Activated CD8-positive, alpha-beta memory T cell treated with anti-CD3 and anti-CD28 coated beads, Interleukin-2, amount 50 U/mL, for 4 hours (primary cell): Measurements from ENCODE around the gene AKR1C8.

Experiments
- DNase-seq: peaks from one replicate; pipeline ENCODE4 v3.0.0-alpha.2; 2020

The AKR1C8 gene

DNA sequence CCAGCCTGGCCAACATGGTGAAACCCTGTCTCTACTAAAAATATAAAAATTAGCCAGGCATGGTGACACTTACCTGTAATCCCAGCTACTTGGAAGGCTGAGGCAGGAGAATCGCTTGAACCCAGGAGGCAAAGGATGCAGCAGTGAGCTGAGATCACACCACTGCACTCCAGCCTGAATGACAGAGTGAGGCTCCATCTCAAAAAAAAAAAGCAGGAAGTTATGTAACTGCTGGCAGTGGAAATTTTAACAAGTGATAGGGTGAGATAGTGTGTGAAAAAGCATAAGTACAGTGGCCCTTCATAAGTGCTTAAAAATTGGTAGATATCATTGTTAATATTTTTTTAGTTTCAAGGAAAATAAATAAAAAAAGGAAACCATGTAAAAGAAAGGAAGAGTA lies 78.4 kb downstream of the AKR1C8 start:
- no peak for DNase-seq

DNA sequence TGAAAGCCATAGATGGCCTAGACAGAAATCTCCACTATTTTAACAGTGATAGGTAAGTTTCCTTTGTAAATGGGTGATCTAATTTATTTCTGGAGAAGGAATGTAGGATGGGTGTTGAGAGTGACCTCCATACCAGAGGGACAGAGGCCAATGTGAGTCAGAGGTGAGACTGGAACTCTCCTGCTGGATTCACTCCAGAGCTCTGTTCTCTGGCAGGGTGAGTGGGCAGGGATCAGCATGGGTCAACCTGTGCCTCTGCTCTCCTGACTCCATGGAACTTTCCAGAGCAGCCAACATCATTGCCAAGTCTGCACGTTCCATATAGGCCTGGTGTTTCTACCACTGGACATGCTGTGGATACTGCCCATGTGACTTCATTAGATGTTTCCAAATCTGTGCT lies 79.3 kb downstream of the AKR1C8 start:
- DNase-seq: no peak
